ENCODE data around the gene NAT16.
A peak's percentile ranks its signal among the peaks of the same experiment; 100 is the strongest.
"Not testable (repeated sequence)": the region's sequence is repeated elsewhere in the genome, so short reads cannot be mapped to it uniquely, and the experiment has no call there.

Gene NAT16

GRCh38 chr7:101201695-101202602 lies 21.9 kb upstream of the NAT16 start:
- DNase-seq (ENCODE audit: low read depth): no peak

GRCh38 chr7:101200862-101201599 lies 20.9 kb upstream of the NAT16 start, which contains the start of gene MOGAT3:
Gene MOGAT3 (minus strand): TSS chr7:101201036. CDS start chr7:101200854, 182 bp downstream.
- DNase-seq (ENCODE audit: low read depth): no peak

GRCh38 chr7:101200504-101200861 lies 20.4 kb upstream of the NAT16 start:
- no peak for DNase-seq (ENCODE audit: low read depth)

GRCh38 chr7:101199522-101199921 lies 19.4 kb upstream of the NAT16 start:
- not testable (repeated sequence) for DNase-seq (ENCODE audit: low read depth)

GRCh38 chr7:101198476-101198875 lies 18.4 kb upstream of the NAT16 start:
- no peak for DNase-seq (ENCODE audit: low read depth)

GRCh38 chr7:101197991-101198390 lies 17.9 kb upstream of the NAT16 start:
- no peak for DNase-seq (ENCODE audit: low read depth)

- DNase-seq (ENCODE audit: low read depth): no peak
Measured at GRCh38 chr7:101195884-101196283, 15.8 kb upstream of the NAT16 start.

GRCh38 chr7:101189109-101189508 lies 9.0 kb upstream of the NAT16 start:
- no peak for DNase-seq (ENCODE audit: low read depth)

- DNase-seq (ENCODE audit: low read depth): no peak
Measured at GRCh38 chr7:101186844-101187428, 6.8 kb upstream of the NAT16 start.

GRCh38 chr7:101186194-101186593 lies 6.1 kb upstream of the NAT16 start:
- no peak for DNase-seq (ENCODE audit: low read depth)

GRCh38 chr7:101185258-101185839 lies 5.3 kb upstream of the NAT16 start:
- no peak for DNase-seq (ENCODE audit: low read depth)

- no peak for DNase-seq (ENCODE audit: low read depth)
Measured at GRCh38 chr7:101179713-101180112, 380 bp downstream of the NAT16 start.

GRCh38 chr7:101179117-101179516 lies 976 bp downstream of the NAT16 start:
- no peak for DNase-seq (ENCODE audit: low read depth)

GRCh38 chr7:101177644-101178043 lies 2.4 kb downstream of the NAT16 start:
- DNase-seq (ENCODE audit: low read depth): no peak

GRCh38 chr7:101175664-101176063 lies 4.4 kb downstream of the NAT16 start:
- no peak for DNase-seq (ENCODE audit: low read depth)

GRCh38 chr7:101174322-101174854 lies 5.7 kb downstream of the NAT16 start:
- DNase-seq (ENCODE audit: low read depth): no peak

GRCh38 chr7:101173752-101174244 lies 6.3 kb downstream of the NAT16 start:
- DNase-seq (ENCODE audit: low read depth): no peak

GRCh38 chr7:101172854-101173751 lies 7.0 kb downstream of the NAT16 start:
- DNase-seq (ENCODE audit: low read depth): peak; percentile 79

GRCh38 chr7:101172005-101172853 lies 7.9 kb downstream of the NAT16 start:
- no peak for DNase-seq (ENCODE audit: low read depth)

- no peak for DNase-seq (ENCODE audit: low read depth)
Measured at GRCh38 chr7:101171442-101171837, 8.7 kb downstream of the NAT16 start.

All from fibroblast of gingiva (primary cell).